Stimulated activated CD4-positive, alpha-beta T cell treated with anti-CD3 and anti-CD28 coated beads, Interleukin-2, amount 100 ng/mL, for 4 hours (primary cell): ENCODE data around the gene GAGE1.
"Not testable (repeated sequence)": the region's sequence is repeated elsewhere in the genome, so short reads cannot be mapped to it uniquely, and the experiment has no call there.

Experiments
- DNase-seq: peaks from one replicate; pipeline ENCODE4 v3.0.0-alpha.2; 2020; ENCODE audit warnings: low read depth

The GAGE1 gene

GRCh38 chrX:49598720-49599119 is at the start of gene GAGE1:
TSS of gene GAGE1 (plus strand) at chrX:49599020. CDS start at chrX:49600175, 1,155 bp downstream.
- not testable (repeated sequence) for DNase-seq

- DNase-seq: not testable (repeated sequence)
These were observed 47.8 kb upstream of the GAGE1 start, which contains the start of gene GAGE12E for GRCh38 chrX:49550989-49551388. TSS of gene GAGE12E (plus strand) at chrX:49551289. CDS start at chrX:49552444, 1,155 bp downstream.

- not testable (repeated sequence) for DNase-seq
These were observed 38.3 kb upstream of the GAGE1 start, which contains the start of gene GAGE12F for GRCh38 chrX:49560542-49560941. TSS of gene GAGE12F (plus strand) at chrX:49560842. CDS start at chrX:49561997, 1,155 bp downstream.

- not testable (repeated sequence) for DNase-seq
These were observed 30.1 kb upstream of the GAGE1 start for GRCh38 chrX:49568728-49569127.

- DNase-seq: not testable (repeated sequence)
These were observed 29.7 kb upstream of the GAGE1 start for GRCh38 chrX:49569152-49569551.

- DNase-seq: not testable (repeated sequence)
These were observed 28.7 kb upstream of the GAGE1 start, which contains the start of gene GAGE12G for GRCh38 chrX:49570100-49570499. TSS of gene GAGE12G (plus strand) at chrX:49570400. CDS start at chrX:49571555, 1,155 bp downstream.

GRCh38 chrX:49579649-49580048 is 19.2 kb upstream of the GAGE1 start, which contains the start of gene GAGE12H:
TSS of gene GAGE12H (plus strand) at chrX:49579949. CDS start at chrX:49581104, 1,155 bp downstream.
- not testable (repeated sequence) for DNase-seq

- not testable (repeated sequence) for DNase-seq
These were observed 9.6 kb upstream of the GAGE1 start, which contains the start of gene GAGE2A for GRCh38 chrX:49589196-49589595. TSS of gene GAGE2A (plus strand) at chrX:49589496. CDS start at chrX:49590651, 1,155 bp downstream.

- not testable (repeated sequence) for DNase-seq
These were observed 8.9 kb upstream of the GAGE1 start for GRCh38 chrX:49589769-49590478.

- DNase-seq: not testable (repeated sequence)
These were observed 8.3 kb upstream of the GAGE1 start for GRCh38 chrX:49590488-49590887.

- DNase-seq: no peak
These were observed 12.0 kb downstream of the GAGE1 start for GRCh38 chrX:49610718-49611310.

- DNase-seq: no peak
These were observed 19.8 kb downstream of the GAGE1 start for GRCh38 chrX:49618574-49618973.

- peak; percentile 7 for DNase-seq
These were observed 28.4 kb downstream of the GAGE1 start for GRCh38 chrX:49627086-49627777.

- DNase-seq: no peak
These were observed 46.3 kb downstream of the GAGE1 start for GRCh38 chrX:49644991-49645637.

- no peak for DNase-seq
These were observed 57.7 kb downstream of the GAGE1 start for GRCh38 chrX:49656533-49656932.
